Loucy (cell line): ENCODE measurements around the gene PCDHA9.
"Not testable (repeated sequence)": the region's sequence is repeated elsewhere in the genome, so short reads cannot be mapped to it uniquely, and the experiment has no call there.

Source experiments
- H2AFZ ChIP-seq: fragments of 200-600 bp; sonication (generic); 2 replicates; pipeline ENCODE4 v1.6.0; 2016; ENCODE audit warnings: antibody characterized with exemption, mild to moderate bottlenecking, low read length, moderate library complexity
- H3F3A ChIP-seq: fragments of 200-600 bp; 2 replicates; pipeline ENCODE4 v1.6.0; 2016; ENCODE audit warnings: antibody characterized with exemption, low read depth, mild to moderate bottlenecking
- H3K27me3 ChIP-seq: fragments of 200-600 bp; sonication (generic); 2 replicates; pipeline ENCODE4 v1.6.1; 2014; ENCODE audit warnings: low read length, mild to moderate bottlenecking; ENCODE audit not compliant: insufficient read depth, poor library complexity, severe bottlenecking
- H3K36me3 ChIP-seq: fragments of 200-600 bp; sonication (generic); 2 replicates; pipeline ENCODE4 v1.6.1; 2016; ENCODE audit warnings: low read length; ENCODE audit not compliant: insufficient read depth
- H3K4me1 ChIP-seq: fragments of 200-600 bp; sonication (generic); 2 replicates; pipeline ENCODE4 v1.5.1; 2014; ENCODE audit warnings: low read length, mild to moderate bottlenecking; ENCODE audit not compliant: insufficient read depth, poor library complexity, severe bottlenecking
- H3K4me2 ChIP-seq: fragments of 200-600 bp; sonication (generic); 2 replicates; pipeline ENCODE4 v1.6.0; 2014; ENCODE audit warnings: antibody characterized with exemption, low read length, low read depth, mild to moderate bottlenecking; ENCODE audit not compliant: poor library complexity, severe bottlenecking
- H3K4me3 ChIP-seq: fragments of 200-600 bp; sonication (generic); 2 replicates; pipeline ENCODE4 v1.5.1; 2014; ENCODE audit warnings: low read length, mild to moderate bottlenecking, mixed read lengths; ENCODE audit not compliant: poor library complexity, severe bottlenecking
- H3K79me2 ChIP-seq: fragments of 200-600 bp; sonication (generic); 2 replicates; pipeline ENCODE4 v1.6.1; 2014; ENCODE audit warnings: low read length; ENCODE audit not compliant: insufficient read depth
- H3K9ac ChIP-seq: fragments of 200-600 bp; sonication (generic); 2 replicates; pipeline ENCODE4 v1.6.0; 2014; ENCODE audit warnings: mild to moderate bottlenecking, low read depth, low read length, moderate library complexity; ENCODE audit not compliant: poor library complexity, severe bottlenecking
- H3K9me2 ChIP-seq: fragments of 200-600 bp; sonication (generic); replicated peaks from 2 replicates; pipeline ENCODE4 v1.6.1; 2016; ENCODE audit warnings: low read depth, low read length, mixed read lengths
- H3K9me3 ChIP-seq: fragments of 200-600 bp; sonication (generic); 2 replicates; pipeline ENCODE4 v1.6.1; 2014; ENCODE audit warnings: mild to moderate bottlenecking, antibody characterized with exemption, low read length, low read depth; ENCODE audit not compliant: insufficient read depth
- H4K20me1 ChIP-seq: fragments of 200-600 bp; sonication (generic); 2 replicates; pipeline ENCODE4 v1.6.0; 2014; ENCODE audit warnings: antibody characterized with exemption, low read length, mild to moderate bottlenecking; ENCODE audit not compliant: insufficient read depth, poor library complexity, severe bottlenecking
- EZH2phosphoT487 ChIP-seq: fragments of 200-600 bp; IDR thresholded peaks from 2 replicates; pipeline ENCODE4 v1.6.1; 2018; ENCODE audit warnings: antibody characterized with exemption, mild to moderate bottlenecking, moderate library complexity, borderline replicate concordance
- TF ChIP-seq, protein P1 (sequence below): fragments of 200-600 bp; sonication (generic); conservative IDR thresholded peaks from 2 replicates; pipeline ENCODE4 v1.5.1; 2014; ENCODE audit warnings: mild to moderate bottlenecking, antibody characterized with exemption, low read length

Gene PCDHA9

DNA sequence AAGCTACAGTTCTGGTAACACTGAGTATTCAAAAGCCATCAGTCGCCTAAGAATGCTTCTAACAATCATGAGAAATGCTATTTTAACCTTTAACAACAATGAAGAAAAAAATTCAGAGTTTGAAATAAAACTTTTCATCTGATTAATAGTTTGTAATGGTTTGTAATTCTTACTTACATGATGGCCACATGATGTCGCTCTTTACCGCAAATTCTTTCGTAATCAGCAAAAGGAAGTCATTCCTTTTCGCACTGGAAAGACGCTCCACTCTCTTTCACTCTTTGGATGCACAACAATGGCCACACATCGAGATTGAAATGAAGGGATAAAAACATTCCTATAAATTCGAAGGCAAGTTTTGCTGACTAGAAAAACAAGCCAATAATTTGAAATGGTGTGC is 14.2 kb upstream of the PCDHA9 start, which contains the start of gene PCDHA7:
Gene PCDHA7 (plus strand): TSS at position 277 of the 400 bp plus-strand sequence. CDS start 115 bp downstream, at position 392.
- Histone ChIP-seq H3K27me3 (no peaks in the 10 kb centered on the region), H3K36me3 (no peaks in the 10 kb centered on the region), H4K20me1 (no peaks in the 10 kb centered on the region), H3K9ac (no peak within 1 kb of the TSS), H3F3A (no peaks in the 10 kb centered on the region), H3K79me2 (no peaks in the 10 kb centered on the region), H3K4me2 (no peak within 1 kb of the TSS), H3K4me1 (no peaks in the 10 kb centered on the region), H3K9me2 (no peaks in the 10 kb centered on the region), H3K4me3 (no peak within 1 kb of the TSS), H2AFZ (no peak within 1 kb of the TSS), H3K9me3 (no peaks in the 10 kb centered on the region)
- TF ChIP-seq, protein P1, sequence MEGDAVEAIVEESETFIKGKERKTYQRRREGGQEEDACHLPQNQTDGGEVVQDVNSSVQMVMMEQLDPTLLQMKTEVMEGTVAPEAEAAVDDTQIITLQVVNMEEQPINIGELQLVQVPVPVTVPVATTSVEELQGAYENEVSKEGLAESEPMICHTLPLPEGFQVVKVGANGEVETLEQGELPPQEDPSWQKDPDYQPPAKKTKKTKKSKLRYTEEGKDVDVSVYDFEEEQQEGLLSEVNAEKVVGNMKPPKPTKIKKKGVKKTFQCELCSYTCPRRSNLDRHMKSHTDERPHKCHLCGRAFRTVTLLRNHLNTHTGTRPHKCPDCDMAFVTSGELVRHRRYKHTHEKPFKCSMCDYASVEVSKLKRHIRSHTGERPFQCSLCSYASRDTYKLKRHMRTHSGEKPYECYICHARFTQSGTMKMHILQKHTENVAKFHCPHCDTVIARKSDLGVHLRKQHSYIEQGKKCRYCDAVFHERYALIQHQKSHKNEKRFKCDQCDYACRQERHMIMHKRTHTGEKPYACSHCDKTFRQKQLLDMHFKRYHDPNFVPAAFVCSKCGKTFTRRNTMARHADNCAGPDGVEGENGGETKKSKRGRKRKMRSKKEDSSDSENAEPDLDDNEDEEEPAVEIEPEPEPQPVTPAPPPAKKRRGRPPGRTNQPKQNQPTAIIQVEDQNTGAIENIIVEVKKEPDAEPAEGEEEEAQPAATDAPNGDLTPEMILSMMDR = no peak
- TF ChIP-seq EZH2phosphoT487 = no peak

DNA sequence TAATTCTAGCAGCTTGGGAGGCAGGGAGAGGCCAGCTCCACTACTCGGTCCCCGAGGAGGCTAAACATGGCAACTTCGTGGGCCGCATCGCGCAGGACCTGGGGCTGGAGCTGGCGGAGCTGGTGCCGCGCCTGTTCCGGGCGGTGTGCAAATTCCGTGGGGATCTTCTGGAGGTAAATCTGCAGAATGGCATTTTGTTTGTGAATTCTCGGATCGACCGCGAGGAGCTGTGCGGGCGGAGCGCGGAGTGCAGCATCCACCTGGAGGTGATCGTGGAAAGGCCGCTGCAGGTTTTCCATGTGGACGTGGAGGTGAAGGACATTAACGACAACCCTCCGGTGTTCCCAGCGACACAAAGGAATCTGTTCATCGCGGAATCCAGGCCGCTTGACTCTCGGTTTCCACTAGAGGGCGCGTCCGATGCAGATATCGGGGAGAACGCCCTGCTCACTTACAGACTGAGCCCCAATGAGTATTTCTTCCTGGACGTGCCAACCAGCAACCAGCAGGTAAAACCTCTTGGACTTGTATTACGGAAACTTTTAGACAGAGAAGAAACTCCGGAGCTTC is 13.7 kb upstream of the PCDHA9 start:
- not testable (repeated sequence) for H3K4me3 ChIP-seq

DNA sequence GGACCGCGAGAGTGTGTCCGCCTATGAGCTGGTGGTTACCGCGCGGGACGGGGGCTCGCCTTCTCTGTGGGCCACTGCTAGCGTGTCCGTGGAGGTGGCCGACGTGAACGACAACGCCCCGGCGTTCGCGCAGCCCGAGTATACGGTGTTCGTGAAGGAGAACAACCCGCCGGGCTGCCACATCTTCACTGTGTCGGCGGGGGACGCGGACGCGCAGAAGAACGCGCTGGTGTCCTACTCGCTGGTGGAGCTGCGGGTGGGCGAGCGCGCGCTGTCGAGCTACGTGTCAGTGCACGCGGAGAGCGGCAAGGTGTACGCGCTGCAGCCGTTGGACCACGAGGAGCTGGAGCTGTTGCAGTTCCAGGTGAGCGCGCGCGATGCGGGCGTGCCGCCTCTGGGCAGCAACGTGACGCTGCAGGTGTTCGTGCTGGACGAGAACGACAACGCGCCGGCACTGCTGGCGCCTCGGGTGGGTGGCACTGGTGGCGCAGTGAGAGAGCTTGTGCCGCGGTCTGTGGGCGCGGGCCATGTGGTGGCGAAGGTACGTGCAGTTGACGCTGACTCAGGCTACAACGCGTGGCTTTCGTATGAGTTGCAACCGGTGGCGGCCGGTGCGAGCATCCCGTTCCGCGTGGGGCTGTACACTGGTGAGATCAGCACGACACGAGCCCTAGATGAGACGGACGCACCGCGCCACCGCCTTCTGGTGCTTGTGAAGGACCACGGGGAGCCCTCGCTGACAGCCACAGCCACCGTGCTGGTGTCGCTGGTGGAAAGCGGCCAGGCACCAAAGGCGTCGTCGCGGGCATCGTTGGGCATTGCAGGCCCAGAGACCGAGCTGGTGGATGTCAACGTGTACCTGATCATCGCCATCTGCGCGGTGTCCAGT is 12.3 kb upstream of the PCDHA9 start:
- no peak for TF ChIP-seq EZH2phosphoT487
- TF ChIP-seq, protein P1 = no peak
- Histone ChIP-seq H3K9ac (no peak overlapping the region), H3K4me1 (no peaks in the 10 kb centered on the region), H3K4me3 (no peak overlapping the region), H2AFZ (no peak overlapping the region), H3K36me3 (no peaks in the 10 kb centered on the region), H3F3A (no peaks in the 10 kb centered on the region), H4K20me1 (no peaks in the 10 kb centered on the region), H3K27me3 (no peaks in the 10 kb centered on the region), H3K9me2 (no peaks in the 10 kb centered on the region), H3K4me2 (no peak overlapping the region), H3K79me2 (no peaks in the 10 kb centered on the region), H3K9me3 (no peaks in the 10 kb centered on the region)

More for the DNA sequence above, 13.7 kb upstream of the PCDHA9 start:
- not testable (repeated sequence) for H3K9me2 ChIP-seq, H3K27me3 ChIP-seq, H3K9ac ChIP-seq, H4K20me1 ChIP-seq, H3K4me1 ChIP-seq, H3K79me2 ChIP-seq, H2AFZ ChIP-seq, H3K9me3 ChIP-seq, H3K4me2 ChIP-seq, H3K36me3 ChIP-seq, H3F3A ChIP-seq
